ENCODE measurements around the gene ROBO2.

Gene ROBO2

DNA sequence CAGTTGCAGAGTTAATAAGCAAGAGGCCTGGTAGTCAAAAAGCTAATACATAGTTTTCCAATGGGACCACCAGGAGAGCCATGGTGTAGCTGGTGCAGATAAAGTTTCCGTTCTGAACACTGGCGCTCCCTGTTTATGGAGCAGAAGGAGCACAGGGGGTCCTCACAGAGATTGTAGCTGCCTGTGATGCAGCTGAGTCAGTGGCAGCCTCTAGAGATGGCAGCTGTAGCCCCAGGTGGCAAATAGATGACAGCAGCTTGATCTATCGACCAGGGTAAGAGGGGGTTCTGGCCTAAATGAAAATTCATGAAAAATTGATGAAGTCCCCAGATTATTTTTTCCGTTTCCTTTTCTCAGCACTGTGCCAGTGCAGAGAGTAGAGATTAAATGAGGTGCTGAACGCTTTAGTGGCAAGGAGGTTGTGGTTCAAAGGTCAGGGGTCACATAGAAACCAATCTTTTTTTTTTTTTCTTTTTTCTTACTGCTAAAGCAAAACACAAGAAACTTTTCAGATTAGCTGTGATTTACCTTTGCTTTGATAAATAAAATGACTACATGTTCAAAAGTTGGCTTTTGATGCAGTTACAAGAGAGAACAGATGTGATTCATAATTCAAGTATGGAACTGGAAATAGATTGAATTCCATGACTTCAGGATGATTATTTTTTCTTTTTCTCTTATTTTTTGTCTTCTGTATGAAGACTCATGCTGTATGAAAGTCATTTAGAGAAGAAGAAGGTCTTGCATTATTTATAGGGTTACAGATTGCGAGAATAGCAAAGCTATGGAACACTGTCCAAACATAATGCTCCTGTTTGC lies 63.3 kb downstream of the ROBO2 start:
- no peak for TF ChIP-seq CTCF (IDR thresholded peaks at IDR 0.05; ENCODE audit: borderline replicate concordance, insufficient read depth, low read depth, low read length)
- H3K4me3 ChIP-seq (ENCODE audit: low read depth, low read length) = no peak overlapping the region

- no peak for TF ChIP-seq CTCF (IDR thresholded peaks at IDR 0.05; ENCODE audit: borderline replicate concordance, insufficient read depth, low read depth, low read length)
- no peak overlapping the region for H3K4me3 ChIP-seq (ENCODE audit: low read depth, low read length)
Measured at GRCh38 chr3:77122652-77123051, 82.8 kb downstream of the ROBO2 start.

GRCh38 chr3:77125966-77126365 lies 86.1 kb downstream of the ROBO2 start:
- no peak for TF ChIP-seq CTCF (IDR thresholded peaks at IDR 0.05; ENCODE audit: borderline replicate concordance, insufficient read depth, low read depth, low read length)

DNA sequence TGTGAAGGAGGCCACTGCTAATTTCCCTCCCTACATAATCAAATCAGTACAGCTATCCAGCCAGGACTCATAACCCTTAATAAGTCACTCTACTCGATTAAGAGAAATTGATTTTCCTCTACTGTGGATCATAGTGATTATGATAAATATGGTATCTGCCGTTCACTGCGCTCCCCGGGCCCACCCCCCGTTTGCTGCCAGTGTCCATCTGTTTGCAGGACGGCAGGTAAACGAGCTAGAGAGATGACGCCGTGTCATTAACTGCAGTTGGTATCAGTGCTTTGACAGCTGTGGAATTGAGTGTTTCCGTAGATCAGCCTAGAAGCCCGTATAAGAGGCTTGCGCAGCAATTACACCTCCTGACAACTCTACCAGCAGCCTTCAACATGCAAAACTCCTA lies 94.9 kb downstream of the ROBO2 start:
- no peak for TF ChIP-seq CTCF (IDR thresholded peaks at IDR 0.05; ENCODE audit: borderline replicate concordance, insufficient read depth, low read depth, low read length)
- no peak overlapping the region for H3K4me3 ChIP-seq (ENCODE audit: low read depth, low read length)

More at GRCh38 chr3:77125966-77126365, 86.1 kb downstream of the ROBO2 start:
- H3K4me3 ChIP-seq (ENCODE audit: low read depth, low read length) = no peak overlapping the region

- H3K4me3 ChIP-seq (ENCODE audit: low read depth, low read length) = no peak overlapping the region
- TF ChIP-seq CTCF (IDR thresholded peaks at IDR 0.05; ENCODE audit: borderline replicate concordance, insufficient read depth, low read depth, low read length) = no peak
Measured at GRCh38 chr3:77137559-77137958, 97.7 kb downstream of the ROBO2 start.

GRCh38 chr3:77139624-77140023 lies 99.7 kb downstream of the ROBO2 start:
- H3K4me3 ChIP-seq (ENCODE audit: low read depth, low read length) = no peak overlapping the region
- TF ChIP-seq CTCF (IDR thresholded peaks at IDR 0.05; ENCODE audit: borderline replicate concordance, insufficient read depth, low read depth, low read length) = no peak

GRCh38 chr3:77141423-77141822 lies 101.5 kb downstream of the ROBO2 start:
- H3K4me3 ChIP-seq (ENCODE audit: low read depth, low read length) = no peak overlapping the region
- no peak for TF ChIP-seq CTCF (IDR thresholded peaks at IDR 0.05; ENCODE audit: borderline replicate concordance, insufficient read depth, low read depth, low read length)

All from GM12875 (cell line).